Measurements from ENCODE around the gene ZNF189. TPM values are rescaled to one million over a fixed set of nuclear protein-coding genes. Genes with fewer than 3 reads are reported as not detected.

ZNF189 gene
- polyA plus RNA-seq, 3 donors, result 0.72 to 1.8 (median 1.2) TPM

DNA sequence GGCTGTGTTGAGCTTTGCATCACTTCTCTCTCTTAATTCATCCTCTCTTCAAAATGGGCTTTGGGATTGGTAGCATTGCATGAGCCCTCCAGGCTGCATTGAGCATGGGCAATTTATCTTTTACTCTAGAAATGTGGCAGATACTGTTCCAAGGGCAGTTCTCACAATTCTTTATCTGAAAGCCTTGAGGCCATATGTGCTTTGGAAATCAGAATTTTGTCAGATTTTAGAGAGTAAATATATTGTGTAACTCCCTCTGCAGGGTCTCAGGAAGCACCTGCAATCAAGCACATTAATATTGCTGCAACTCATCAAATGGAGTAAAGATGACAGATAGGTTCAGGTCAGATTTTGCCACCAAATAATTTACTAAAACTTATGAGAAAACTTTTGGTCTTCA, 19.3 kb downstream of the ZNF189 start:
- Histone ChIP-seq H3K9me3 (replicated peaks in 1 of 2; ENCODE audit: control insufficient read depth in 1 of 2, insufficient read depth in 1 of 2, low read length in 2 of 2) (peaks cover 9 to 28% of the 10 kb centered on the region in 2 donors), H4K20me1 (ENCODE audit: insufficient read depth, low read length) (no peaks in the 10 kb centered on the region), H3K27me3 (ENCODE audit: control insufficient read depth in 2 of 2, insufficient read depth in 2 of 2, low read length in 2 of 2) (no peaks in the 10 kb centered on the region), H3K4me1 (ENCODE audit: control insufficient read depth in 1 of 2, insufficient read depth in 2 of 2, low read length in 2 of 2) (no peaks in the 10 kb centered on the region), H3K9ac (ENCODE audit: insufficient read depth, low read length, poor library complexity, severe bottlenecking) (no peak overlapping the region), H3K36me3 (replicated peaks in 1 of 2; ENCODE audit: control insufficient read depth in 1 of 2, insufficient read depth in 2 of 2, low read length in 2 of 2) (no peaks in the 10 kb centered on the region), H2AFZ (ENCODE audit: insufficient read depth, low read depth, low read length, poor library complexity, severe bottlenecking) (no peak overlapping the region), H3K4me2 (replicated peaks; ENCODE audit: extremely low read depth, low read length, poor library complexity, severe bottlenecking) (no peak overlapping the region), H3K79me2 (ENCODE audit: insufficient read depth, low read length) (no peaks in the 10 kb centered on the region), H3K4me3 (replicated peaks in 1 of 3; ENCODE audit: low read depth in 2 of 3, low read length in 3 of 3) (no peak overlapping the region), H3K27ac (ENCODE audit: low read depth in 1 of 2, low read length in 2 of 2) (no peak overlapping the region)
- DNase-seq, result no peak
- Mint-ChIP-seq H3K4me1 (no peaks in the 10 kb centered on the region), H3K9me3 (peaks cover 14 to 33% (median 16%) of the 10 kb centered on the region in 7 donors), H3K4me3 (no peak overlapping the region), H3K36me3 (no peaks in the 10 kb centered on the region), H3K27ac (no peak overlapping the region), H3K27me3 (ENCODE audit: low read depth in 3 of 3) (peaks cover 0 to 1% (median 0%) of the 10 kb centered on the region in 3 donors)
- intact Hi-C loops (cut with micrococcal nuclease), result no loop called here
- TF ChIP-seq, protein P1, sequence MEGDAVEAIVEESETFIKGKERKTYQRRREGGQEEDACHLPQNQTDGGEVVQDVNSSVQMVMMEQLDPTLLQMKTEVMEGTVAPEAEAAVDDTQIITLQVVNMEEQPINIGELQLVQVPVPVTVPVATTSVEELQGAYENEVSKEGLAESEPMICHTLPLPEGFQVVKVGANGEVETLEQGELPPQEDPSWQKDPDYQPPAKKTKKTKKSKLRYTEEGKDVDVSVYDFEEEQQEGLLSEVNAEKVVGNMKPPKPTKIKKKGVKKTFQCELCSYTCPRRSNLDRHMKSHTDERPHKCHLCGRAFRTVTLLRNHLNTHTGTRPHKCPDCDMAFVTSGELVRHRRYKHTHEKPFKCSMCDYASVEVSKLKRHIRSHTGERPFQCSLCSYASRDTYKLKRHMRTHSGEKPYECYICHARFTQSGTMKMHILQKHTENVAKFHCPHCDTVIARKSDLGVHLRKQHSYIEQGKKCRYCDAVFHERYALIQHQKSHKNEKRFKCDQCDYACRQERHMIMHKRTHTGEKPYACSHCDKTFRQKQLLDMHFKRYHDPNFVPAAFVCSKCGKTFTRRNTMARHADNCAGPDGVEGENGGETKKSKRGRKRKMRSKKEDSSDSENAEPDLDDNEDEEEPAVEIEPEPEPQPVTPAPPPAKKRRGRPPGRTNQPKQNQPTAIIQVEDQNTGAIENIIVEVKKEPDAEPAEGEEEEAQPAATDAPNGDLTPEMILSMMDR (IDR thresholded peaks at IDR 0.05), result no peak

DNA sequence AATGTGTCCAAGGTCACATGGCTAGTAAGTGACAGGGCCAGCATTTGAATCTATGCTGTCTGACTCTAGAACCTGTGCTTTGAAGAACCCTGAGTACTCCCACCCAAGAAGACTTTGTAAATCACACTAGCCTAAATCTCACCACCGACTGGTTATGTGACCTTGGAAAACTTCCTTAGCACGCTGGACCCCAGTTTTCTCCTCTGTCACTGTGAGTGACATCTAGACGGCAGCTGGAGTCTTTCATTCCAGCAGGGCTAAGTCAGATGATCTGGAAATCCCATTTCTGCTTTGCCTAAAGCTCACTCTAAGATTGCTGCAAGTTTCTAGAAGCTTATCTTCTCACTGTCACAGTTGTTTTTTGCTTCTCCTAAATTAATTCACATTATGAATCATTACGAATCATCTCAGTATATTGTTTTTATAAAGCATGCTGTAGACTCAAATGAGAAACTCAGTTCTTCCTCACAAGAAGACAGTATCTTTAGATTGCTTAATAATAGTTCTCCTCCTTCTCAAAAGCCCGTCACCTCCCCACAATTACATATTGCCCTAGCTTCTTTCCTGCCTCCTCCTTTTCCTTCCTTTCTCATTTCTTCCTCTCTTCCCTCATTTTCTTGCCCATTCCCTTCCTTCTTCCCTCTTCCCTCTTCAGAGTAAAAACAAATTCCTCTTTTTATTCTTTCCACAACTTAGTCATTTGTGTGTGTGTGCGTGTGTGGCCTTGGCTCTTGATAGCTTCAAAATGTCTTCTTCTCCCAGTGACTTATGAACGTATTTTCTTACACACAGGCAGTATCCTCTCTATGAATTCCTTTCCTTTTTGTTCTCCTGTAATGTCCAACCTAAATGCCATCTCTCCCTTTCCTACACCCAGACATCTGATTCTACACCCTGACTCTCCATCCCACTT, 20.1 kb downstream of the ZNF189 start:
- TF ChIP-seq, protein P1 (IDR thresholded peaks at IDR 0.05), result no peak
- Histone ChIP-seq H3K79me2 (ENCODE audit: insufficient read depth, low read length) (no peaks in the 10 kb centered on the region), H3K9ac (ENCODE audit: insufficient read depth, low read length, poor library complexity, severe bottlenecking) (no peak overlapping the region), H3K4me3 (replicated peaks in 1 of 3; ENCODE audit: low read depth in 2 of 3, low read length in 3 of 3) (no peak overlapping the region), H3K4me2 (replicated peaks; ENCODE audit: extremely low read depth, low read length, poor library complexity, severe bottlenecking) (no peak overlapping the region), H3K4me1 (ENCODE audit: control insufficient read depth in 1 of 2, insufficient read depth in 2 of 2, low read length in 2 of 2) (no peaks in the 10 kb centered on the region), H4K20me1 (ENCODE audit: insufficient read depth, low read length) (no peaks in the 10 kb centered on the region), H3K36me3 (replicated peaks in 1 of 2; ENCODE audit: control insufficient read depth in 1 of 2, insufficient read depth in 2 of 2, low read length in 2 of 2) (no peaks in the 10 kb centered on the region), H2AFZ (ENCODE audit: insufficient read depth, low read depth, low read length, poor library complexity, severe bottlenecking) (no peak overlapping the region), H3K27ac (ENCODE audit: low read depth in 1 of 2, low read length in 2 of 2) (no peak overlapping the region), H3K9me3 (replicated peaks in 1 of 2; ENCODE audit: control insufficient read depth in 1 of 2, insufficient read depth in 1 of 2, low read length in 2 of 2) (peaks cover 8 to 20% of the 10 kb centered on the region in 2 donors), H3K27me3 (ENCODE audit: control insufficient read depth in 2 of 2, insufficient read depth in 2 of 2, low read length in 2 of 2) (no peaks in the 10 kb centered on the region)
- intact Hi-C loops (cut with micrococcal nuclease), result no loop called here
- Mint-ChIP-seq H3K27ac (no peak overlapping the region), H3K4me1 (no peaks in the 10 kb centered on the region), H3K36me3 (no peaks in the 10 kb centered on the region), H3K4me3 (no peak overlapping the region), H3K9me3 (peaks cover 6 to 26% (median 10%) of the 10 kb centered on the region in 7 donors), H3K27me3 (ENCODE audit: low read depth in 3 of 3) (peaks cover 0 to 1% (median 0%) of the 10 kb centered on the region in 3 donors)
- no peak for DNase-seq
- 66% methylated on average over 5 of the region's 7 CpGs for WGBS (ENCODE audit: insufficient coverage)

Measured in CD14-positive monocyte (primary cell).